ENCODE measurements around the gene SREBF2. TPM values are rescaled to one million over a fixed set of nuclear protein-coding genes. Genes with fewer than 3 reads are reported as not detected.

Gene SREBF2
- polyA plus RNA-seq, 5 donors = 52.1 to 92.9 (median 68.6) TPM

DNA sequence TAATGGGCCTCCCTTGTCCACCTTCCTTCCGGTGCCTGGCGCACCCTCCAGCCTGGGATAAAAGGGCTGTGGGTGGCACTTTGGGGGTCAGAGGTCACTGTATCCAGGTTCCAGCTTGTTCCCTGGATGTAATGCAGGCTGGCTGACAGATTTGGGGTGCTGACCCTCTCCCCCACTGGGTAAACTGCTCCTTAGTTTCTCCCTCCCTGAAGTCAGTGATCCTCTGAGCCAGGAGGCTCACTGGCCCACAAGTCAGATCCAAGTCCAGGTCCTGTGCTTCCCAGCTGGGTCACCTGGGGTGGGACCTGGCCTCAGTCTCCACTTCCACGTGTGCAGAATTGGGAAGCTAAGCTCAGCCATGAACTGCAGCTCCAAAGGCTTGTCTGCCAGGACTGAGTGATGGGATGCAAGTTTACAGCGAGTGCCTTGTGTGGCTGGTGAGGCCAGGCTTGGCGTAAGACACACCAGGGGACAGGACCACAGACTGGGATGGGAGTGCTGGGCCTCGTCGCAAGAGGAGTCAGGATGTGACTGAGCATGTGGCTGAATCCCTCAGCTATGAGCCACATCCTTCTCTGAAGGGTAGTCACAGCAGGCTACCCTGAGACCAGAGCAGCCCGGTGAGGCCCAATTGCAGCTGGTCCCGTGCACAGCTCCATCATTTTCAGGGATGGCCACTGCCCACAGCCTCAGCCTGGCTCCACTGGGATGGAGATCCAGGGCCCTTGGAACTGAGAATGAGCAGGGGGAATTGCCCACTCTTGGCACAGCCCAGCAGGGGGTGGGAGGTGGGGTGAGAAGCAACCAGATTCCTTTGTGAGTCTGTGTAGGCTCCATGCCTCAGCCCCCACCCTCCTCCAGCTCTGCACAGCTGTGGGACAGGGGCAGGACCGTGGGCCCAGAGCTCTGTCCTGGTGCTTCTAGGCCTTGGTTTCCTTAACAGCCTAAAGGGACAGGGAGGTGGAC is 74.8 kb downstream of the SREBF2 start:
- DNase-seq = no peak

GRCh38 chr22:41908411-41909309 is 75.8 kb downstream of the SREBF2 start:
- DNase-seq = no peak

DNA sequence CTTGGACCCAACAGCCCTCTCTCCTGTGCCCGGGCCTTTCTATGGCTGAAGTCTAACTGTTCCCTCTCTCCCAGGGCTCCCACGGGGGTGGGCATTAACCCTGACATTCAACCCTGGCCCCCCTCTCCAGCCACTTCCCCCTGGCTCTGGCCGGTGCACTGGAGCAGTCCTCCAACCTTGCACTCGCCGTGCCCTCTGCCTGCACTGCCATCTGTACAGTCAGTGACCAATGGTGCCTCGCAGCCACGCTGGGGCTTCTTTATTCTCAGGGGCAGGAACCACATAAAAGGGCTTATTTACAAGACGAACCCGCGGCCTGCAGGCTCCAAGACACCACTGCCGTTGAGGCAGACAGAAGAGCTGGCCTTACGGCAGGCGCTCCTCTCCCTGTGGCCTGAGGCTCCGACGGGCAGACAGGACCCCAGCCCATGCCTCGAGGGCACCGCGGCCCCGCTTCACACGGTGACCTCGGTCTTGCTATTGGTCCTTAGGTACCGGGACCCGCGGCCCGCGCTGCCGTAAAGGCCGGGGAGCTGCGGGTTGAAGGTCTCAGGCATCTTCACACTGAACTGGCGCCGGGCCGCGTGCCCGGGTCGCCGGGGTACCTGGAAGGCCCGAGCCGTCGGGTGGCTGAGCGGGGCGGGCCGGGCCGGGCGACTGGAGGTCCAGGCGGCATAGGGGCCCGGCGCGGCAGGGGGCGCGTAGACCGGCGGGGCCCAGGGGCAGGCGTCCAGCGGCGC is 76.6 kb downstream of the SREBF2 start:
- DNase-seq = no peak

DNA sequence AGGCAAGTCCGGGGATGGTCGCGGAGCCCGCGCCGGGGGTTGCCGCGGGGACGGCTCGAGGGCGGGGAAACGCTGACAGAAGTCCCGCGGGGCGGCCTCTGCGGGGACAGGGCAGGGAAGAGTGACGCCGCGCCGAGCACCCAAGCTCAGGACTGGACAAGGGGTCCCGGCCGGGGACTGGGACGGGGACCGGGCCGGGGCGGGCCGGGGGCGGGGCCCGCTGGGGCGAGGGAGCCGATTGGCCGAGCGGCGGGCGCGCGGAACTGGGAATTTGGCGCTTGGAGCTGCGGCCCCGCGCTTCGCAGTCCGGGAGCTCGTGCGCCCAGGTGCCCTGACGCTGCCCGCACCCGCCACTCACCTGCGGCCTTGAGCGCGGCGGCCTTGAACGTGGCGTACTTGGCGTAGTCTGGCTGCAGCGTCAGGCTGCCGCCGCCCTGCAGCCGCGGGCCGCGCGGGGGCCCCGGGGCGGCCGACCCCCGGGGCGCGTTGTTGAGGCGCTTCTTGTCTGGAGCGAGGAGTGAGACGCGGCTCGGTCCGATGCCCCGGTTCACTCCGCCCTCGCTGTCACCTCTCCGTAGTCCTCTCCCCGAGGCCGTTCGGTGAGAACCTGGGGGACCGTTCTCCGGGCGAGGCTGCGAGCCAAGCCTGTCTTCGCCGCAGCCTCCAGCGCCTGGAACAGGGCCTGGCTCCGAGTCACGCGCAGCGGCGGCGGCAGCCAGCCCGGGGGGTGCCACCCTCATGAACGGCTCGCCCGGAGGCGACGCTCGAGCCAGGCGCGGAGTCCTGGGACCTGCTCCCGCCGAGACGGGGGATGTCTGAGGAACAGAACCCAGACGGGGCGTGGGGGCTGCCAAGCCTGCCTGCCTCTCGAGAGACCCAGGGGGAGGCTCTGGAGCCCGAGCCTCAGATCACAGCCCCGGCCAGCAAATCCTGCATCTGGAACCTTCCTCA is 77.4 kb downstream of the SREBF2 start:
- no peak for DNase-seq

DNA sequence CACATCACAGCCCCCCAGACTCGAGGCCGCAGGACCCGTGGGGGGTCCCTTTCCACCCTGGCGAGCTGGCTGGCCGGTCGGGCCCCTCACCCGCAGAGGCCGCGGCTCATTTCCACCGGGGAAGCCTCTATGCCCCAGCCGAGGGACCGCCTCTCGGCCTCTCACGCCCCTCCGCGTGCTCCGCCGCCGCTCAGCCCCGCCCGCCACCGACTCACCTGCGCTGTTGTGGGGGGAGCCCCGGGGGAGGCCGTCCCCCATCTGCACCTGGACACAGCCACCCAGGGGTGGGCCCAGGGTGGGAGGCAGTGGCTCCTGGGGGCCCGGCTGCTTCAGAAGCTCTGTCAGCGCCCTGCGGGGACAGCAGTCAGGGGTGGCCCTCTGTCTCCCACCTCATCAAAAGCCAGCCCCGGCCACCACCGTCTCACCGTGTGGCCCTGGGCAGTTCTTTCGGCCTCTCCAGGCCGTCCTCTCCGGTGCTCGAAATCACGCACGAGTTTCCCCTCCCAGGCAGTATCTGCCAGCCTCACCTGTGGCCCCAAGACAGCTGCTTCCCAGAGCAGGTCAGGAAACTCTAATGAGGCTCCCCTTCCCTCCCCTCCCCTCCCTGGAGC is 78.2 kb downstream of the SREBF2 start:
- DNase-seq = no peak

DNA sequence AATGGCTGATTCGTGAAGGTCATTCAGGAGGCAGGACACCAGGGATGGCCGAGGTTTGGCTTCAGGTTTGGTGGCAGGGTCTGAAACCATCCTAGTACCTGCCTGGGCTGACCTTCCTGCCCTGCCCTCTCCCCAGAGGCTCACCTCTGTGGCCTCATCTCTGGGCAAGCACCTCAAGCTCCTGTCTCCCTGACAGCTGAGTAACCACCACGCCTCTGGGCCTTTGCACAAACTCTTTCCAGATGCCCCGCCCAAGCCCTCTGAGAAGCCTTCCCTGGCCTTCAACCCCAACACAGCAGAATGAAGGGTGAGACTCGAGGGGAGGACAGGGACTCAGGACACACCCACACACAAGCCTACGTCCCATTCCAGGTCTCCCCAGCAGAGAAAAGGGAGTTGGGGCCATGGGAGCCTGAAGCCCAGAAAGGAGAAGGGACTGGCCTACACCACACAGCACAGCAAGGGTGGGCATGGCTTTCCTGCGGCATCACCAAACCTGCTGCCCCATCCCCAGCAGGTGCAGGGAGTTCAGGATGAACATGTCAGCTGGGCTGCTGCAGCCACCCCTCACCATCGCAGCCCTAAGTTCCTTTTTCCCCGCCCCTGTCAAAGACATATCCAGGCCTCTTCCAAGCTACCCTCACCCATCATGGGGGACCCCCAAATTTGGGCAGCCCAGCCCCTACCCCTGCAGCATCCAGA is 79.6 kb downstream of the SREBF2 start:
- no peak for DNase-seq

GRCh38 chr22:41913040-41913719 is 80.3 kb downstream of the SREBF2 start:
- no peak for DNase-seq

DNA sequence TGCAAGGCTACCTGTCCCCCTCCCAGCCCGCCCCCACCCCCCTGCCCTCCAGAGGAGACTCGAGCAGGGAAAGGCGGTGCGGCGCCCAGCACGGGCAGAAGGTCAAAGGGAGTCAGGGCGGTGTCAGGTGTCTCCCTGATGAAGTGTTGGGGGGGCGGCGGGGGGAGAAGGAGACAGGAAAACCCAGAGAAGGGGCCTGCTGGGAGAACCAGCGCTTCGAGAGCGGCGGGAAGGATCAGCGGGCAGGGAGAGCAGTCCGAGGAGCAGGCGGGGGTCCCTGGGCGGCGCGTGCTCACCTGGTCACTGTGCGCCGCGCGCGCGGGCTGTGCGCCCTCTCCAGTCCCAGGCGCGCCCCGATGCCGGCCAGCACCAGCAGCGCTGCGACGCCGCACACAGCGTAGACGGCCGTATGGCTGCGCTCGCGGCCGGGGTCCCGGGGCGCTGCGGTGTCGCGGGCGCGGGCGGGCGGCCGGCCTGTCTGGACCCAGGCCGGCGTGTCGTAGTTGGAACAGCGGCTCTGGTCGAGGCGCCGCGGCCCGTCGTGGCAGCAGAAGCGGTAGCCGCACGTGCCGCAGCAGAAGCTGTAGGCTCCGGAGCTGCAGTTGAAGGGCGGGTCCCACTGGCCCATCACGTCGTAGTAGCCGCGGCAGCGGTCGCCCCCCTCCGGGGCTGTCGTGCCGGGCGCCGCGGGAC is 81.1 kb downstream of the SREBF2 start:
- no peak for DNase-seq

- DNase-seq = no peak
Measured at GRCh38 chr22:41914611-41915034, 81.7 kb downstream of the SREBF2 start.

GRCh38 chr22:41915035-41915785 is 82.3 kb downstream of the SREBF2 start, which contains the start of gene SHISA8:
TSS of gene SHISA8 (minus strand) at chr22:41915074. CDS start at chr22:41914667, 407 bp downstream.
- DNase-seq = peak in 1 of 2 donors; percentile 46

- DNase-seq = no peak
Measured at GRCh38 chr22:41915786-41916493, 83.0 kb downstream of the SREBF2 start.

GRCh38 chr22:41916745-41917358 is 83.9 kb downstream of the SREBF2 start:
- DNase-seq = no peak

DNA sequence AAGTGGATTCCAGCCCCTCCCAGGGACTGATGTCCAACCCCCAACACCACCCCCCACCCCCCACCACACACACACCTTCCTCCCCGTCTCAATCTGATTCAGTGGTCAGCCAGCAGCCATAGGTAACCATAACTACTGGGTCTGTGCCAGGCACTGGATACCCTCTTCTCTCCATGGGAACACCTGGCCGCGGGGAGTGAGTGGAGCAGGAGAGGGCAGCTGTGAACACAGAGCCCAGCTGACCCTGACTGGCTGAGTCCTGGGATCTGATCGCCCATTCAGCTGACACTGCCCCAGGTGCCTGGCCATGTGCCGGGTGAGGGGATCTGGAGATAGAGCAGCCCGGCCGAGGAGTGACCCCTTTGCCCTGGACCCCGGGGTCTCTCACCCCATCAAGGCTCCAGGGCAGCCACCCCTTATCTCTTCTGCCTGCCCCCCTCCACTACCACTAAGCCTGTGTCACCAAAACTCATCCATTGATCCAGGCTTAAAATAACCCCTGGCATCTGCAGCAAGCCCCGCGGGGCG is 84.5 kb downstream of the SREBF2 start:
- no peak for DNase-seq

DNA sequence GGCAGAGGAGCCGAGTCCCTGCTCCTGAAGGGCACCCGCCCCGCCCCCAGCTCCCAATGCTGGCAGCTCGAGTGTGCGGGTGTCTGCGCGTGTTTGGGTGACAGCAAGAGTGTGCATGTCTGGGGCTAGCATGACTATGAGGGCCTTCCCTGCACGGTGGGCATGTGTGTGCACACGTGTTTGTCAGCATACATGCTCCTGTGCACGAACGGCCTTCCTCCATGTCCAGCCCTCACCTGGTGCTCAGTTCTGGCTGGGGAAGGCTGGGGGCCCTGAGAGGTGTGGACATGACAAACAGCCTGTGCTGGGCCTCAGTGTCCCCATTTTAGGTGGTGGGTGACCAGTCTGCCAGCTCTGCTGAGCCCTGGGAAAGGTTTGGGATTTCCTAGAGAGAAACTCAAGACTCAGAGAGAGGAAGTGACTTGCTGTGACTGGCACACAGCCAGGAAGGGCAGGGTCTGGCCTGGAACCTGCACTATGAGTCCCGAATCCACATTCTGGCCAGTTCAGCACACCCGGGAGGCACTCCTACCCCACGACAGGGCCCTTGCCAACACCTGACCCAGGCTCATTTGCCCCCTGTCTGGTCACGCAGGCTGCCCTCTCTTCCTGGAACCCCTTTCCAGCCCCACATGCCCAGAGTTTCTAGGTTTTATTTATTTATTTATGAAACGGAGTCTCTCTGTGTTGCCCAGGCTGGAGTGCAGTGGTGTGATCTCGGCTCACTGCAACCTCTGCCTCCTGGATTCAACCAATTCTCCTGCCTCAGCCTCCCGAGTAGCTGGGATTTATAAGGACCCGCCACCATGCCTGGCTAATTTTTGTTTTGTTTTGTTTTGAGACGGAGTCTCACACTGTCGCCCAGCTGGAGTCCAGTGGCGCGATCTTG is 85.2 kb downstream of the SREBF2 start:
- DNase-seq = peak; percentile 55 to 69

Data from right lung (tissue), 5 donors.